Neuronal stem cell (in vitro differentiated cells): ENCODE measurements around the gene EMC1.
"Not testable (repeated sequence)": the region's sequence is repeated elsewhere in the genome, so short reads cannot be mapped to it uniquely, and the experiment has no call there.

Source experiments
- DNase-seq: peaks from one replicate; pipeline ENCODE4 v3.0.0-alpha.2; 2013; ENCODE audit warnings: low spot score
- H2AFZ ChIP-seq: one replicate; pipeline ENCODE4 v1.6.1; 2013; ENCODE audit warnings: mild to moderate bottlenecking, low read length, inconsistent platforms
- H2AK5ac ChIP-seq: 2 replicates; pipeline ENCODE4 v1.6.1; 2013; ENCODE audit warnings: low read depth, mild to moderate bottlenecking, inconsistent platforms, low read length, moderate library complexity, mixed read lengths
- H2BK120ac ChIP-seq: 2 replicates; pipeline ENCODE4 v1.6.1; 2013; ENCODE audit warnings: low read depth, mild to moderate bottlenecking, inconsistent platforms, low read length, moderate library complexity, mixed read lengths
- H2BK12ac ChIP-seq: one replicate; pipeline ENCODE4 v1.6.1; 2013; ENCODE audit warnings: low read length, inconsistent platforms
- H2BK15ac ChIP-seq: 2 replicates; pipeline ENCODE4 v1.6.1; 2013; ENCODE audit warnings: mild to moderate bottlenecking, low read length, inconsistent platforms, mixed read lengths
- H2BK5ac ChIP-seq: one replicate; pipeline ENCODE4 v1.6.1; 2013; ENCODE audit warnings: inconsistent platforms, mild to moderate bottlenecking, low read length, moderate library complexity
- H3K14ac ChIP-seq: one replicate; pipeline ENCODE4 v1.6.1; 2013; ENCODE audit warnings: low read length, inconsistent platforms
- H3K18ac ChIP-seq: 2 replicates; pipeline ENCODE4 v1.6.1; 2013; ENCODE audit warnings: low read length, inconsistent platforms
- H3K23ac ChIP-seq: 2 replicates; pipeline ENCODE4 v1.6.1; 2013; ENCODE audit warnings: low read depth, mild to moderate bottlenecking, mixed read lengths, low read length, inconsistent platforms; ENCODE audit not compliant: poor library complexity
- H3K27ac ChIP-seq: replicated peaks from 3 replicates; pipeline ENCODE4 v1.5.1; 2013; ENCODE audit warnings: low read length, inconsistent platforms
- H3K27me3 ChIP-seq, 3 experiments: 2 replicates each; pipeline ENCODE4 v1.6.1; 2013; ENCODE audit warnings: low read length in 3 of 3, mild to moderate bottlenecking in 2 of 3, inconsistent platforms in 1 of 3, low read depth in 1 of 3, mixed read lengths in 1 of 3, moderate library complexity in 1 of 3; ENCODE audit not compliant: control insufficient read depth in 3 of 3, insufficient read depth in 3 of 3
- H3K36me3 ChIP-seq, 2 donors: replicated peaks in 1 of 2; 2 replicates each; pipeline ENCODE4 v1.6.1; 2013; ENCODE audit warnings: low read length in 2 of 2; ENCODE audit not compliant: control insufficient read depth in 2 of 2, insufficient read depth in 2 of 2
- H3K4ac ChIP-seq: 2 replicates; pipeline ENCODE4 v1.6.1; 2013; ENCODE audit warnings: inconsistent platforms, mild to moderate bottlenecking, low read length, moderate library complexity
- H3K4me1 ChIP-seq, 2 donors: 1 replicate in 1 of 2; 2 replicates in 1 of 2; pipeline ENCODE4 v1.6.1; 2013; ENCODE audit warnings: low read length in 2 of 2, low read depth in 1 of 2; ENCODE audit not compliant: control insufficient read depth in 2 of 2, insufficient read depth in 1 of 2
- H3K4me2 ChIP-seq: one replicate; pipeline ENCODE4 v1.6.1; 2013; ENCODE audit warnings: mild to moderate bottlenecking, low read length, inconsistent platforms; ENCODE audit not compliant: insufficient read depth, poor library complexity, severe bottlenecking
- H3K4me3 ChIP-seq, 2 donors: 2 replicates each; pipeline ENCODE4 v1.5.1; 2013; ENCODE audit warnings: low read length in 2 of 2, mild to moderate bottlenecking in 2 of 2, inconsistent platforms in 1 of 2, moderate library complexity in 1 of 2
- H3K79me1 ChIP-seq: one replicate; pipeline ENCODE4 v1.6.1; 2013; ENCODE audit warnings: low read depth, mild to moderate bottlenecking, inconsistent platforms, low read length, moderate library complexity
- H3K9ac ChIP-seq: one replicate; pipeline ENCODE4 v1.6.1; 2013; ENCODE audit warnings: mild to moderate bottlenecking, low read depth, low read length, inconsistent platforms; ENCODE audit not compliant: poor library complexity
- H3K9me3 ChIP-seq, 2 donors: replicated peaks in 1 of 2; 2 replicates each; pipeline versions ENCODE3 to v1.6.1; 2013; ENCODE audit warnings: low read length in 2 of 2, mild to moderate bottlenecking in 2 of 2, inconsistent platforms in 1 of 2, low read depth in 1 of 2, mixed read lengths in 1 of 2, moderate library complexity in 1 of 2; ENCODE audit not compliant: control insufficient read depth in 2 of 2, insufficient read depth in 1 of 2
- H4K8ac ChIP-seq: one replicate; pipeline ENCODE4 v1.6.1; 2013; ENCODE audit warnings: low read depth, mild to moderate bottlenecking, inconsistent platforms, low read length, moderate library complexity
- H4K91ac ChIP-seq: one replicate; pipeline ENCODE4 v1.6.1; 2013; ENCODE audit warnings: low read length, low read depth, mild to moderate bottlenecking, inconsistent platforms; ENCODE audit not compliant: poor library complexity
- WGBS, 2 donors: extraction: QIAGEN DNeasy Blood & Tissue Kit; methylation state at CpG; one replicate each; pipeline ENCODE4 v1.1.7; 2013; ENCODE audit warnings: missing lambda C conversion rate in 2 of 2, mixed read lengths in 1 of 2; ENCODE audit not compliant: insufficient read length in 2 of 2, insufficient replicate concordance in 1 of 2; ENCODE audit errors: extremely low coverage in 2 of 2; 5-methylcytosine and 5-hydroxymethylcytosine counted together

The EMC1 gene

GRCh38 chr1:19220080-19220846 lies 31.1 kb downstream of the EMC1 start:
- Histone ChIP-seq H3K18ac (no peak overlapping the region), H3K4me1 (no peaks in the 10 kb centered on the region), H2BK15ac (no peak overlapping the region), H3K14ac (no peak overlapping the region), H4K8ac (no peak overlapping the region), H3K79me1 (peaks cover 4% of the 10 kb centered on the region), H3K23ac (no peak overlapping the region), H2AK5ac (no peak overlapping the region), H3K4ac (no peak overlapping the region), H3K4me3 (no peak overlapping the region), H2BK12ac (no peak overlapping the region), H3K27me3 (no peaks in the 10 kb centered on the region), H3K9me3 (no peaks in the 10 kb centered on the region), H3K9ac (no peak overlapping the region), H3K4me2 (no peak overlapping the region), H2AFZ (no peak overlapping the region), H3K27ac (no peak overlapping the region), H2BK120ac (no peak overlapping the region), H4K91ac (no peak overlapping the region), H3K36me3 (peaks cover 41 to 100% of the 10 kb centered on the region in 2 donors), H2BK5ac (no peak overlapping the region)
- DNase-seq: no peak
- WGBS, 2 donors: no CpG with 5 or more reads among the region's 8 CpGs

GRCh38 chr1:19219451-19219850 lies 31.9 kb downstream of the EMC1 start:
- Histone ChIP-seq H3K4me2 (no peak overlapping the region), H3K36me3 (peaks cover 37 to 99% of the 10 kb centered on the region in 2 donors), H4K91ac (no peak overlapping the region), H2AK5ac (no peak overlapping the region), H2BK120ac (no peak overlapping the region), H3K18ac (no peak overlapping the region), H3K4ac (no peak overlapping the region), H3K9ac (no peak overlapping the region), H2BK15ac (no peak overlapping the region), H3K9me3 (no peaks in the 10 kb centered on the region), H3K79me1 (peaks cover 4% of the 10 kb centered on the region), H3K4me3 (no peak overlapping the region), H3K23ac (no peak overlapping the region), H3K14ac (no peak overlapping the region), H2AFZ (no peak overlapping the region), H2BK5ac (no peak overlapping the region), H2BK12ac (no peak overlapping the region), H3K4me1 (no peaks in the 10 kb centered on the region), H4K8ac (no peak overlapping the region), H3K27ac (no peak overlapping the region), H3K27me3 (no peaks in the 10 kb centered on the region)
- WGBS, 2 donors: no CpG with 5 or more reads among the region's 7 CpGs
- no peak for DNase-seq

DNA sequence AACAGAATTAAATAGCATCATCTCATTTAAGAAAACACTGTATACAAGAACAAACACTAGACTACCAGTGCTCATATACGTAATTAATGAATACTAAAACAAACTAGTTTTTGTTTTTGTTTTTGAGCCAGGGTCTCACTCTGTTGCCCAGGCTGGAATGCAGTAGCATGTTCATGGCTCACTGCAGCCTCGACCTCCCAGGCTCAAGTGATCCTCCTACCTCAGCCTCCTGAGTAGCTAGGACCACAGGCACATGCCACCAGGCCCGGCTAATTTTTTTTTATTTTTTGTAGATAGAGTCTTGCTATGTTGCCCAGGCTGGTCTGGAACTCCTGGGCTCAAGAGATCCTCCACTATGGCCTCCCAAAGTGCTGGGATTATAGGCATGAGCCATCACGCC lies 34.7 kb downstream of the EMC1 start:
- not testable (repeated sequence) for H3K4me1 ChIP-seq, H2AFZ ChIP-seq, H3K27me3 ChIP-seq, H3K9ac ChIP-seq, H2BK5ac ChIP-seq, H3K4me3 ChIP-seq, H3K14ac ChIP-seq, H3K27ac ChIP-seq, DNase-seq, H3K4ac ChIP-seq, H2BK12ac ChIP-seq, H3K9me3 ChIP-seq, H3K23ac ChIP-seq, H3K79me1 ChIP-seq, H2BK120ac ChIP-seq, H3K18ac ChIP-seq, H2BK15ac ChIP-seq, H4K91ac ChIP-seq, H3K4me2 ChIP-seq, H2AK5ac ChIP-seq, H4K8ac ChIP-seq
- peaks cover 19 to 98% of the 10 kb centered on the region in 2 donors for H3K36me3 ChIP-seq
- no CpG with 5 or more reads among the region's 4 CpGs for WGBS, 2 donors

DNA sequence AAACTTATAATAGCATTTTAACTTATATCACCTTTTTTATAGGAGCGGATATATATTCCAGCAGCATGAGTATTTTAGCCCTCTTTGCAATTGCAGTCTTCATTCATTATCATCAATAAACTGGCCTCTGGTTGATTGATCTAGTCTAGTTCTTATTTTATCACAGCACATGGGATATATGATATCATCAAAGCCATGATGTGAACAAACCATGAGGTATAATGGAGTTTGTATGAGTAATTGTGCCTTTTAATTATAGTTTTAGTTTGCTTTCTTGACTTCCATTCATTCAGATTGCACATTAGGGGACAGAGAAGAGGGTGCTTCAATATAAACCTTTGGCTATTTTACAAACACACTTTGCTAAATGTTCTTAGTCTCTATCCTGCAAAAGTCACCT lies 37.7 kb downstream of the EMC1 start:
- Histone ChIP-seq H3K14ac (no peak overlapping the region), H2BK12ac (no peak overlapping the region), H2BK120ac (no peak overlapping the region), H3K9ac (no peak overlapping the region), H2BK15ac (no peak overlapping the region), H3K4ac (no peak overlapping the region), H2AK5ac (no peak overlapping the region), H3K18ac (no peak overlapping the region), H2BK5ac (no peak overlapping the region), H3K27me3 (no peaks in the 10 kb centered on the region), H3K36me3 (peaks cover 2 to 71% of the 10 kb centered on the region in 2 donors), H3K4me1 (peaks cover 6 to 8% of the 10 kb centered on the region in 2 donors), H4K91ac (no peak overlapping the region), H3K27ac (no peak overlapping the region), H2AFZ (no peak overlapping the region), H3K79me1 (peaks cover 6% of the 10 kb centered on the region), H4K8ac (no peak overlapping the region), H3K4me3 (no peak overlapping the region), H3K4me2 (no peak overlapping the region), H3K9me3 (no peaks in the 10 kb centered on the region), H3K23ac (no peak overlapping the region)
- DNase-seq: no peak
- whole genome bisulfite sequencing, 2 donors: no CpG with 5 or more reads among the region's 1 CpG
